ENCODE measurements around the gene CAPN6.

The CAPN6 gene, protein sequence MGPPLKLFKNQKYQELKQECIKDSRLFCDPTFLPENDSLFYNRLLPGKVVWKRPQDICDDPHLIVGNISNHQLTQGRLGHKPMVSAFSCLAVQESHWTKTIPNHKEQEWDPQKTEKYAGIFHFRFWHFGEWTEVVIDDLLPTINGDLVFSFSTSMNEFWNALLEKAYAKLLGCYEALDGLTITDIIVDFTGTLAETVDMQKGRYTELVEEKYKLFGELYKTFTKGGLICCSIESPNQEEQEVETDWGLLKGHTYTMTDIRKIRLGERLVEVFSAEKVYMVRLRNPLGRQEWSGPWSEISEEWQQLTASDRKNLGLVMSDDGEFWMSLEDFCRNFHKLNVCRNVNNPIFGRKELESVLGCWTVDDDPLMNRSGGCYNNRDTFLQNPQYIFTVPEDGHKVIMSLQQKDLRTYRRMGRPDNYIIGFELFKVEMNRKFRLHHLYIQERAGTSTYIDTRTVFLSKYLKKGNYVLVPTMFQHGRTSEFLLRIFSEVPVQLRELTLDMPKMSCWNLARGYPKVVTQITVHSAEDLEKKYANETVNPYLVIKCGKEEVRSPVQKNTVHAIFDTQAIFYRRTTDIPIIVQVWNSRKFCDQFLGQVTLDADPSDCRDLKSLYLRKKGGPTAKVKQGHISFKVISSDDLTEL

DNA sequence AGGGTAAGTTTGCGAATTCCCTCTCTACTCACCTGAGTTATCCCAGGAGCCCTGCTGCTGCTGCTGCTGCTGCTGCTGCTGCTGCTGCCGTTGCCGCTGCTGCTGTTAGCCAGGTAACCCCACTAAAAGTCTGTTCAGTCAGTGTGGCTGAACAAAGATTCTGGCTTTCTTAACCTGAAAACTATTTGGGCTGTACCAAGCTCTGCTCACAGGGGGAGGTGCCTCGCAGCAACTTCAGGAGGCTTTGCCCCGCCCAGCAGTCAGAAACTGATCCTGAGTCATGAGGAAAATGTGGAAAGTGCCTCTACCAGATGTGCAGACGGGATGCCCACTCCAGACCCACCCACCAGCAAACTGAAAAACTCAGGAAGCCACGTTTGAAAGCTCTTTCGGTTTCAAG, at the start of gene CAPN6:
TSS of gene CAPN6 (minus strand) at position 145 of the 400 bp plus-strand sequence. CDS start 6,547 bp downstream, outside the sequence.
- DNase-seq, result no peak

DNA sequence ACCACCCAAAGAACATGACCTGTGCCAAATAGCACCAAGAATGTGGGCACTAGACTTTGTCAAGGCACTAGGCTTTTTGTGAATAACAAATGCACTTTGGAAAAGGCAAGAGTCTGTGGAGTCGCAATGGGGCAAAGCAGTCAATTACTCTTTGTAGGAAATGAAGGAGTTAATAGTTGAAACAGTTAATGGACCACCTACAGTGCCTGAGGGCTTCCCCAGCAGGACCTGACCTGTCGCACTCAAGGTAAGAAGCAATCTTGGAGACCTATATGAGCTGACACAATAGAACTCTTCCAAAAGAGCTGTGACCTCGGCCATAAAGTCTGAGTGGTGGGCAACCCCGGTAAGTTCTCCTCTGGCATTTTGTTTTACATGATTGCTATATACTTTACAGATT, 49.2 kb upstream of the CAPN6 start:
- DNase-seq, result no peak

DNA sequence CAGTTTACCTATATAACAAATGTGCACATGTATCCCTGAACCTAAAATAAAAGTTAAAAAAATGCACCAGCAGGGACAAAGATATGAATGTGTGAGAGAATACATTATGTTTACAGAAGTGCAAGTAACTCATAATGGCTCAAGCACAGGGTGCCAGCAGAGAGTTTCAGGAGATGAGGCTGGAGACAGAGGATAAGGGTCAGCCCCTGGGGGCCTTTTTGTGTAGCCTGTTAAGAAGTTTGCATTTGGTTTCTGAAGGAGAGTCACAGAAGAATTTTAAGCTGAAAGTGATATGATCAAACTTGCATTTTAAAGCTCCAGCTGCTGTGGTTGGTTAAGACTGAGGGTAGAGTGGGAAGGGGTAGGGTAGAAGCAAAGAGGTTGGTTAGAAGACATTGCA, 48.6 kb upstream of the CAPN6 start:
- no peak for DNase-seq

GRCh38 chrX:111309083-111309482, 38.8 kb upstream of the CAPN6 start:
- no peak for DNase-seq

DNA sequence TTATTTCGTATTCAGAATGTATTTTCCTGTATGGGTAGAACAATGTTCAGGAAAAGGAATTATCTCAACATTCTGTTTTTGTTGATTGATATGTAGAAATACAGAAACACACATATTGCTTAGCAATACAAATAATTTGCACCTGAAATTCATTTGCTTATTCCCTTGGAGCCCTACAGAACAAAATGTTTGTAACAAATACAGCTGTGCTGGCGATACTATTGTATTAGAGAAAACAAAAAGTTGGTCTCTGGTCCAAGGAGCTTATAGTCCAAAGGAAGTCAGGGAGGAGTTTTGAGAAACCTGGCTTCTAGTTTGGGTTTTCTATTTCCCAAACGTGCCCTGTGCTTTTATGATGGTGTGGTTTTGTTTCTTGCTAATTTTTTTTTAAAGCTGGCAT, 37.8 kb upstream of the CAPN6 start:
- no peak for DNase-seq

- no peak for DNase-seq
Measured at GRCh38 chrX:111302284-111302683, 32.0 kb upstream of the CAPN6 start.

DNA sequence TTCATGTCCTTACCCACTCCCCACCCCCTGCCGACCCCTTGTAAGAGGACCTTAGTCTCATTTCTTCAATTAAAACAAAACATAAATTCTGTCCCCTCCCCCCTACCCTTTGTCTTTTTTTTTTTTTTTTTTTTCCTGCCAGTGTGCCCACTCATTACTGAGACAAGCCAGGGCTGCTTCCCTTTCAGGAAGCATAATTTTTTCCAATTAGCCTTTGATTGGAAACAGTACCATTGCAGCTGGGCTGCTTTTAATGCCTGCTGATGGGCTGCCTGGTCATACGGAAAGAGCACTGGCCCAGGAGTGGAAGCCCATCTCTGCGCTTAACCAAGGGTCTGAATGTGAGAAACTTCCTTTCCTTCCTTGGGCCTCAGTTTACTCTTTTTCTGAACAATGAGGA, 18.6 kb upstream of the CAPN6 start:
- DNase-seq, result no peak

- DNase-seq, result no peak
Measured at GRCh38 chrX:111284631-111285293, 14.5 kb upstream of the CAPN6 start.

DNA sequence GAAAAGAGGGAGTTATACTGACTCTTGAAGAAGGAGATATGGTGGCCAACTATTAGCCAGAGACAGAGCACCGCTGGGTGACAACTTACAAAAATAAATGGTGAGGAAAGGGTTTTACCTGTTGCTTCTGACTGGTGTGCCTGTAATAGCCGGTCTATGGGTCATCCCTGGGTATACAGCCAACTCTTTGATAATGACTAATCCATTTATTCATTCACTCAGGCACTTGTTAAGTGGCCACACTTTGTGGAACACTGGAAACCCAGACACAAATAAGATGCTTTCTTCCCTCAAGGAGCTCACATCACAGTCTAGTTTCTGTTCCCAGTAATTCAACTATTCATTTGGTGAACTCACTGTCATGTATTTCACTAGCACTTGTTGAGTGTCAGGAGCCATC, 13.2 kb upstream of the CAPN6 start:
- DNase-seq, result no peak

DNA sequence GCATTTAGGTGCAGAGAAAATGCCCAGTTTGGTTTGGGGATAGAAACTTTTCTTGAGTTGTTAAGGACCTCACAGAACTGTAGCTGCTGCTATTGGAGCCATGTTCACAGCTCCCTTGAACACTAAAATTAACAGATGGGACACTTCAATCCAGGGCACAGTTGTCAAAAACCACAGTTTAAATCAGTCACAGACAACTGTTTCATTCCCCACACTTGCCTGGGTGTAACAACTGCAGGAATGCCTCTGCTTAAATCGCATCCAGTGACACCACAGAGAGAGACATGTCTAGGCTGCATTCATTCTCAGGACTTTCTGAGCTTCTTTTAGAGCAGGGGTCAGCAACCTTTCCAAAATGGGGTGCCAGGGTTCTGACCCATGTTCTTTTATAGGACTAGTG, 12.7 kb upstream of the CAPN6 start:
- no peak for DNase-seq

- DNase-seq, result no peak
Measured at GRCh38 chrX:111282139-111282538, 11.9 kb upstream of the CAPN6 start.

- no peak for DNase-seq
Measured at GRCh38 chrX:111268506-111268905, 1.8 kb downstream of the CAPN6 start.

DNA sequence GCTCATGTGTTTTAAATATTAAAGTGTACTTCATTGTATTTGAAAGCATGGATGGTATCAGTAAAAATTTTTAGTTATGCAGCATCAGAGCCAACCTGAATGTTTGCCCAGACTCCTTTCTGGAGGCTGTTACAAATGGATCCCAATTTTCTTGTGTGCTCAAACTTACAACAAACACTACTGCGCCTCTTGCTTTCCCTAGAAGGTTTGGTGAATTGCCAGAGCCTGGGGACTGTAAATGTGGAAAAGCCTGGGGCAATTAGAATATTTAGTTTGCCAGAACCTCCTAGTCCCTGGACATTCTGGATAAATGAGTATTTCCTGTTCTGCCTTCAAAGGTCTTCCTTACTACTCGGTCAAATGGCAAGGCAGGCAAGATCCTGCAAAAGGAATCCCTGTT, 4.8 kb downstream of the CAPN6 start:
- DNase-seq, result no peak

DNA sequence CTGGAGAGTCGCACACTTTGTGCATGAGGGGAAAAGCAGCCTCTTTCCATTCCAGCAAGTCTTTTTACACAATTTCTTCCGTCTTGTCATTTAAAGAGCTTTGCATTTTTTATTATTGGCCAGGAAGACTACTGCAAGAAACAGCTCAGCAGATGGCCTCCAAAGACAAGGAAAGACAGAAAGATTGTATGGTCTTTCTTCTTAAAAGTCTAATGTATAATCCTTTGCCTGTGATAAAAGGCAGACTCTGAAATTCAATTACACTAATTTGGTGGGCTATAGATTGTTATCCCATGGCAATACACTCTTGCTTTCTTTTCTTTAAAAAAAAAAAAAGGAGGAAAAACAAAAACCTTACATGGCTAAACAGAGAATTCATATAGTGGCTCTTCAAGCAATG, 5.9 kb downstream of the CAPN6 start:
- no peak for DNase-seq

- no peak for DNase-seq
Measured at GRCh38 chrX:111262086-111262485, 8.2 kb downstream of the CAPN6 start.

- DNase-seq, result no peak
Measured at GRCh38 chrX:111260451-111260850, 9.8 kb downstream of the CAPN6 start.

GRCh38 chrX:111259559-111259958, 10.7 kb downstream of the CAPN6 start:
- DNase-seq, result no peak

GRCh38 chrX:111257733-111258132, 12.6 kb downstream of the CAPN6 start:
- DNase-seq, result no peak

DNA sequence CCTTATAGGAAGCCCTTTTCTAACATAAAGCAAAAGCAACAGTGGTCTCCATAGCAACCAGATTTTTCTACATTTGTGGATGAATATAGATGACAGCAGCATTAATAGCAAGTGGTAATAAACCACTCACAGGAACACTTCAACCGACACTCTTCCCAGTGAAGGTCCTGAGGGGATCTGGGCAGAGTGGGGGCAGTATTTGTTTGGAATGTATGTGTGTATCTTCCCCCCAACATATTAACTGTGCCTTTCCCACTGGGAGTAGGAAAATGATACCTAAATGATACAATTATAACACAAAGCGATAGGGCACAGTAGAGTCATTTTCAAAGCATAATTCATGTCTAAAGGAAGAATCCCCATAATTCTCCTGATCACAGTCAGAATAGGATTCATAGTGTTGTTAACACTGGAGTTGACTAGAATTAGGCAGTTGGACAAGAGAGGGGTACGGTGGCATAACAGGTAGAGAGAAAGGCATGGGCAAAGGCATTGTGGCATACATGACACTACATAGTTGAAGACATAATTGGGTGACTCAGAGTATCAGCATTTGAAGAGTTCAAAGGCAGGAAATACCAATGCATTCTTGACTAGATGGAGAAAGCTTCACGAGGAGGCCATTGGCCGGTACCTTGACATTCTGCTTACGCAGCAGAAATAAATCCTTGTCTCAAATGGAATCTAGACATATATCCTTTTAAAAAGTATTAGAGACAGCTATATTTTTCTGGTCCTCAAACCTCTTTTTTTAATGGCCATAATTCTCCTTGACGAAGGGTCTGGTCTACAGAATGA, 15.2 kb downstream of the CAPN6 start:
- no peak for DNase-seq

DNA sequence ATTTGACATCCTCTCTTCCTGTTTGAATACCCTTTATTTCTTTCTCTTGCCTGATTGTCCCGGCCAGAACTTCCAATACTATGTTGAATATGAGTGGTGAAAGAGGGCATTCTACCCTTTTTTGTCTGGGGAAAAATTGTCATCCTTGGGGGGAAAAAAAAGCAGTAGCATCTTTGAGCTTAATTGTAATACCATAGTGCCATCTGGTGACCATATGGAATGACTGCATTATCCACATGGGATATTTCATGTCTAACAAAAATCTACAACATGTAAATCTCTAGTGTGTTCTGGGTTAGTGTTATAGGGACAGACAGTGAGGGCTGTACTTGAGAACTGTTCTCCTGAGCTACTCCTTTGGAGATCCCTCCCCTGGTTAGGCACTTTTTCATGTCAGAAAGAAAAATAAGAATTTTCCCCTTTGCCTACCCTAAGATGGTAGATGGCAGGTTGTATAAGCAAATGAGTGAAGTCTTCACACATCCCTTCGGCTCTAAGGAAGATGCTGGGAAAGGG, 26.0 kb downstream of the CAPN6 start:
- no peak for DNase-seq

GRCh38 chrX:111216293-111216801, 53.9 kb downstream of the CAPN6 start:
- DNase-seq, result no peak
